HL-60/S4 treated with phorbol 12-myristate 13-acetate at 8.2 ng/mL for 4 days and 3 days (cell line): ENCODE results near the gene AFF3.

Source experiments
- in situ Hi-C: fragments of 300-500 bp; cut with MboI; formaldehyde crosslinking; loops from 2 replicates; pipeline ENCODE4 v1.15.0; 2022; ENCODE audit warnings: low sequenced_read_pairs

Gene AFF3

GRCh38 chr2:99622534-99622933 lies 519.9 kb downstream of the AFF3 start:
- in situ Hi-C loops = no loop called here

- in situ Hi-C loops = no loop called here
Observed at GRCh38 chr2:99621774-99622173, 520.6 kb downstream of the AFF3 start.

GRCh38 chr2:99621106-99621505 lies 521.3 kb downstream of the AFF3 start:
- in situ Hi-C loops = no loop called here

GRCh38 chr2:99619151-99619550 lies 523.2 kb downstream of the AFF3 start:
- in situ Hi-C loops = no loop called here

GRCh38 chr2:99618579-99619097 lies 523.8 kb downstream of the AFF3 start:
- in situ Hi-C loops = no loop called here

- in situ Hi-C loops = no loop called here
Observed at GRCh38 chr2:99617811-99618210, 524.6 kb downstream of the AFF3 start.

GRCh38 chr2:99615247-99615771 lies 527.1 kb downstream of the AFF3 start:
- in situ Hi-C loops = no loop called here

- in situ Hi-C loops = no loop called here
Observed at GRCh38 chr2:99613980-99614379, 528.4 kb downstream of the AFF3 start.

- in situ Hi-C loops = no loop called here
Observed at GRCh38 chr2:99611786-99612185, 530.6 kb downstream of the AFF3 start.

GRCh38 chr2:99611034-99611433 lies 531.4 kb downstream of the AFF3 start:
- in situ Hi-C loops = no loop called here

- in situ Hi-C loops = no loop called here
Observed at GRCh38 chr2:99609851-99610381, 532.5 kb downstream of the AFF3 start.

GRCh38 chr2:99608861-99609260 lies 533.5 kb downstream of the AFF3 start:
- in situ Hi-C loops = no loop called here

- in situ Hi-C loops = no loop called here
Observed at GRCh38 chr2:99607861-99608491, 534.4 kb downstream of the AFF3 start.

GRCh38 chr2:99607454-99607853 lies 534.9 kb downstream of the AFF3 start:
- in situ Hi-C loops = no loop called here

- in situ Hi-C loops = no loop called here
Observed at GRCh38 chr2:99605036-99605435, 537.4 kb downstream of the AFF3 start.

GRCh38 chr2:99602476-99602875 lies 539.9 kb downstream of the AFF3 start:
- in situ Hi-C loops = no loop called here

GRCh38 chr2:99600981-99601651 lies 541.3 kb downstream of the AFF3 start:
- in situ Hi-C loops = no loop called here

- in situ Hi-C loops = no loop called here
Observed at GRCh38 chr2:99598441-99598840, 543.9 kb downstream of the AFF3 start.

- in situ Hi-C loops = no loop called here
Observed at GRCh38 chr2:99597616-99598015, 544.8 kb downstream of the AFF3 start.

GRCh38 chr2:99595373-99595772 lies 547.0 kb downstream of the AFF3 start:
- in situ Hi-C loops = no loop called here

GRCh38 chr2:99593692-99594427 lies 548.5 kb downstream of the AFF3 start:
- in situ Hi-C loops = no loop called here
